C1 segment of cervical spinal cord (tissue), 14 donors: ENCODE measurements around the gene GARRE1.
A peak's percentile ranks its signal among the peaks of the same experiment; 100 is the strongest.
"Not testable (repeated sequence)": the region's sequence is repeated elsewhere in the genome, so short reads cannot be mapped to it uniquely, and the experiment has no call there.

Experiments used
- DNase-seq, 14 donors: peaks; one replicate each; lab custom pipeline; 2025; lab: John Stamatoyannopoulos, UW

GARRE1 gene

GRCh38 chr19:34230820-34231219 lies 23.5 kb upstream of the GARRE1 start:
- DNase-seq = peak in 4 of 14 donors; percentile 7 to 37 (median 22)

DNA sequence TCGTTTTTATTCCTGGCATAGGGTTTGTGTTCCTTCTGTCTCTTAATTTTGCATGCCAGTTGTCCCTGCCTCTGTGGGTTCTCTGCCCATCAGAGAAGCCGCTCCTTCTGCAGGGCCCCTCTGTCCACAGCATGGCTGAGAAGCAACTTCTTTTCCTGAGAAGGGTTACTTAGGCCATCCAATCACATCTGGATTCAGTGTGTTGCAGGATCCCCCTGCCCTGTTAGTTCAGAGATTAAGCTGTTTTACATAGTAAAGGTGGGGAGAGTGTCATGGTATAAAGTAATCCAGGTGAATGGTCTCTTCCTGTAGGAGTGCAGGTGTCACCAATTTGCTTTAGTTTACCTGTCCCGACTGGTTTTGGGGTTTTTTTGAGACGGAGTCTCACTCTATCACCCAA lies 22.9 kb upstream of the GARRE1 start:
- DNase-seq = no peak

DNA sequence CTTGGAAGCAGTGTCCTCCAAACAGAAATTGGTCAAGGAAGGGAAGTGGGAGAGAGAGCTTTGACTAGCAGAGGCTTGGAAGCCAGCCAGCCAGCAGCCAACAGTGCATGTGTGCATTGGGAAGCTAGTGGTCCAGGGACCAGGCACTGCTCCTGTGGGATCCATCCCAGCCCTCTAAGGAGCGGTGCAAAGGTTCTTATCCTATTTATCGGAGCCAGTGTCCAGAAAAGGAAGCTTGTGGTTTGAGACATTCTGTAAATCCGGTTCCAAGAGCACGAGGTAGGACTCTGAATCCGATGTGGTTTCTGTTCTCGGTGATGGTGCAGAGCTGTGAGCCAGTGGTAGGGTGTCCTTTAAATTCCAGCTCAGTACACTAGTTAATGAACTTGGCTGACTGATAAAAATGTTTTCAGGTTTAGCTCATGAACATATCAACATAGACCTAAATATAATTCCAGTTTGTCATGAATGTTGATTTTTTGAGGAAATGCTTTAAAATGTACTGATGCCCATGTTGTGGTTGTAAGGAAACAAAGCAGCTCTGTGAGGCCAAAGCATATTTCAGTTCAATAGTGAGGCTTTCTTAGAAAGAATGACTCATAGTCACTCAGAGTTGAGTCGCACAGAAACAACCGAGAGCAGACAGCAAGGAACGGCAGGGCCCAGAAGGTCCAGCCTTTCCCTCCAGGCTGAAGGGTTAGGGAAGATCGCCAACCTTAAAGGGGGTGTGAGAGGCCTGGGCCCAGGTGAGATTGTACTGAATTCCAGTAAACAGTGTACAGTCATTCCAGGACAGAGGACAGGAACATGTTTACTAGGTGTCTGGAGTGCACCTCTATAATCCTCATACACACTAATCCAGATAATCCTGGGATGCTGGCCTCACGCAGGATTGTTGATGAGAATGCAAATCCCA lies 21.5 kb upstream of the GARRE1 start:
- peak in 9 of 14 donors; percentile 9 to 67 (median 31) for DNase-seq

DNA sequence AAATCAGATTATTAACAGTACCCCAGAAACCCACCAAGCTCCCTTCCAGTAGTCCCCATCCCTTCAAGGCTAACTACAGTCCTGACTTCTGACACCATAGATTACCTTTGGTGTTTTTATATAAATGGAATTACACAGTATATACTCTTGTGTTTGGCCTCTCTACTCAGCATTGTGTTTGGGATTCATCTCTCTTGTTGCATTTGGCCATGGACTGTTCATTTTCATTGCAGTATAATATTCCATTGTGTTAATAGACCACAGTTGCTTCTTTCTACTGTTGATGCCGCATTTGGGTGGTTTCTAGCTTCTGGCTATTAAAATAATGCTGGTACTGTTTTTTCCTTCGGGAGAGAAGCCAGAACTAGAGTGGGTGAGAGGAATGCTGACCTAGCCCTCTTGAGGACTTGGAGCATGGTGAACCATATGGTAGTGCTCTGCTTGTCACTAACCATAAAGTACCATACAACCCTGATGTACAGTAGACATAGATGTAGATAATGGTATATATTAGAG lies 18.9 kb upstream of the GARRE1 start:
- no peak for DNase-seq

DNA sequence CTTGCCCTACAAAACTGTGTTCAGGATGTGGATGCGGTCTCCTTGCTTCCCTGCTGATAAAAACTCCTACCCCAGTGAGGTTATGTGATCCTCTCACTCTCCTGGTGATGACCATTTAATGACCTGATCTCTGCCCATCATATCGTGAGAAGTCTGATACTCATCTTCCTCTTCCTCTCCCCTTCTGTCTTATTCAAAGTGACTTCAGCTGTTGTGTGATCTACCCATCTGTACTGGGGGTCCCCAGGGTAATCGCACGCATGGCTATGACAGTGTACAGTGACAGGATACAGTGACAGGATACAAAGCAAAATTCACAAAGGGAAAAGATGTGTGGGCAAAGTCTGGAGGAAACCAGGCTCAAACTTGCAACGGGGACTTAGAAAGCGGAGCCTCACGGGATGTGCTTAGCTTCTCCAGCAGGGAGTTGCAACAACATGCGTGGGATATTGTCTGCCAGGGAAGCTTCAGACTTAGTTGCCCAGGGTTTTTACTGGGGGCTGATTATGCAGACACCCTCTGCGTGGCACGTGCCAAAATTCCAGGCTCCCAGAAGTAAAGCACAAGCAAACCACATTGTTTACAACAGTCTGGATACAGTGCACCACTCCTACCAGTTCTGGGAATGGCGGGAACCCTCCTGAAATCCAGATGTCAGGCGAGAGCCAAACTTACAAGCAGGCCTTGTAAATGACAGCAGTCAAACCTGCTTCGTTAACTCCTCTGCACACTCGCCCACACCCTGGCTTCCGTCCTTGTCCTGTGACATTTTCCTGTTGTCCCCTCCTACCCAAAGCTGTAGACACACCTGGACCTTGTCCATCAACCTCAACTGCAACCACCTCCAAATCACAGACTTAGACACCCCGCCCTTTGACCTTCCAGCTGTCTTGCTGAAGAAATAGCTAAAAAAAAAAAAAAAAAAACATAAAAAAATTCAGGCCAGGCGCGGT lies 18.0 kb upstream of the GARRE1 start:
- DNase-seq = no peak

- DNase-seq = no peak
Observed at GRCh38 chr19:34237283-34237682, 17.1 kb upstream of the GARRE1 start.

DNA sequence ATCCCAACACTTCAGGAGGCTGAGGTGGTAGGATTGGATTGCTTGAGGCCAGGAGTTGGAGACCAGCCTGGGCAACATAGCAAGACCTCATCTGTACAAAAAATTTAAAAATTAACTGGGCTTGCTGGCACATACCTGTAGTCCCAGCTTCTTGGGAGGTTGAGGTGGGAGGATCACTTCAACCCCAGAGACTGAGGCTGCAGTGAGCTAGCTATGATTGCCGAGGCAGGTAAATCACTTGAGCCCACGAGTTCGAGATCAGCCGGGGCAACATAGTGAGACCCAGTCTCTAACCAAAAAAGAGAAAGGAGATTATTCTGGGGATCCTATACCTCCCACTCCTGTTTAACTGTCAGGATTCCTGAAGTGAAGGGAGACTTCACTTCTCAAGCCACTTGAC lies 16.4 kb upstream of the GARRE1 start:
- no peak for DNase-seq

- DNase-seq = no peak
Observed at GRCh38 chr19:34241513-34242337, 12.6 kb upstream of the GARRE1 start.

GRCh38 chr19:34243138-34243875 lies 11.0 kb upstream of the GARRE1 start:
- not testable (repeated sequence) for DNase-seq

DNA sequence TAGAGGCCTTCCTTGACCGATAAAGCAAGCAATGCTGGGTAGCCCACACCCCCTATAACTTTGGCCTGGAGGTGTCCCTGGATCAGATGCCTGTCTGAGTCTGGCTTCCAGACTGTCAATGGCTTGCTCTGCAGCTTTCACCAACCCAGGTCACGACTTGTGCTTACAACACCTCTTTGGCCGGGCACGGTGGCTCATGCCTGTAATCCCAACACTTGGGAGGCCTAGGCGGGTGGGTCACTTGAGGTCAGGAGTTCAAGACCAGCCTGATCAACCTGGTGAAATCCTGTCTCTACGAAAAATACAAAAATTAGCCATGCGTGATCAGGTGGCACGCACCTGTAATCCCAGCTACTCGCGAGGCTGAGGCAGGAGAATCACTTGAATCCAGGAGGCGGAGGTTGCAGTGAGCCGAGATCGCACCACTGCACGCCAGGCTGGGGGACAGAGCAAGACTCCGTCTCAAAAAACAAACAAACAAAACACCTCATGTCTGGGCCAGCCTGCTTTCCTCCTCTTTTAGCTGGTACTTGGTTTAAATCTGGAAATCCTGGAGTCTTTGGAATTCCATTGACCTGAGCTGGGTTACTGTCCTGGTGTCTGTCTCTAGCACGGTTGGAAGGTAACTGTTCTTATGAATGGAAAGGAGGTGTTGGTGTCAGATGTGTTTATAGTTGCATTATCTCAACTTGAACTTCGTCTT lies 10.3 kb upstream of the GARRE1 start:
- no peak for DNase-seq

- no peak for DNase-seq
Observed at GRCh38 chr19:34244611-34245299, 9.6 kb upstream of the GARRE1 start.

DNA sequence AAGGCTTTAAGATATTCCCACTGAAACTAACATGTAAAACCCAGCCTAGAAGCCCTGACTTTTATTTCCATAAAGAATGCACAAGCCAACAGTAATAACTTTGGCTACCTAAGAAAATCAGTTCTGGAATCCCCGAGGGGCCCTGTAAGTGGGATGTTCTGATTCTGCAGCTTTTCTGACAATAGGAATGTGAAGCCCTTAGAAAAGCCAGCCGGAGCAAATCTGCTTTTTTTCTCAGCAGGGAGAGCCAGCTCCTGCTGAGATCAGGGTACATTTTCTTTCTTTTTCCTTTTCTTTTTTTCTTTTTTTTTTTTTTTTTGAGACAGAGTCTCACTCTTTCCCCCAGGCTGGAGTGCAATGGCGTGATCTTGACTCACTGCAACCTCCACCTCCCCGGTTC lies 8.0 kb upstream of the GARRE1 start:
- no peak for DNase-seq

DNA sequence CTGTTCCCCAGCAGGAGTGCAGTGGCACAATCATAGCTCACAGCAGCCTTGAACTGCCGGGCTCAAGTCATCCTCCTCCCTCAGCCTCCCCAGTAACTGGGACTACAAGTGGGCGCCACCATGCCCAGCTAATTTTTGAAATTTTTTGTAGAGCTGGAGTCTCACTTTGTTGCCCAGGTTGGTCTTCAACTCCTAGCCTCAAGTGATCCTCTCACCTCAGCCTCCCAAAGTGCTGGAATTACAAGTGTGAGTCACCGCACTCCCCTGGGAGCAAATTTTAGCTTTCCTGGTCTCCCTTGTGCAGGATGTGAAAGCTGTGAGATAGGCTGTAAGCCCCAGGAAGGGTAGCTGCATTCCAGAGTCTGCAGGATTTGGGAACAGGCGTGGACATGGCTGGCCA lies 5.4 kb upstream of the GARRE1 start:
- DNase-seq = no peak

DNA sequence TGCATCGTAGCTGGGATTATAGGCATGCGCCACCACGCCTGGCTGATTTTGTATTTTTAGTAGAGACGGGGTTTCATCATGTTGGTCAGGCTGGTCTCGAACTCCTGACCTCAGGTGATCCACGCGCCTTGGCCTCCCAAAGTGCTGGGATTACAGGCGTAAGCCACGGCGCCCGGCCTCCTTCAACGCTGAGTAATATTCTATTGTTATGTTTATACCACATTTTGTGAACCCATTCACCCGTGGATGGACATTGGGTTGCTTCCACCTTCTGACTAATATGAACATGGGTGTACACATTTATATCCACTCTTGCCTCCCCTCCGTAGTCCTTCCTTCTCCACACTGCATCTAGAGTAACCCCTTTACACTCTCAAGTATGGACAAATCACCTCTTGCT lies 1.2 kb upstream of the GARRE1 start:
- not testable (repeated sequence) for DNase-seq

GRCh38 chr19:34253681-34254045 lies 691 bp upstream of the GARRE1 start:
- DNase-seq = not testable (repeated sequence)

GRCh38 chr19:34254698-34255432 lies 511 bp downstream of the GARRE1 start:
- peak in 7 of 14 donors; percentile 37 to 86 (median 61) for DNase-seq

DNA sequence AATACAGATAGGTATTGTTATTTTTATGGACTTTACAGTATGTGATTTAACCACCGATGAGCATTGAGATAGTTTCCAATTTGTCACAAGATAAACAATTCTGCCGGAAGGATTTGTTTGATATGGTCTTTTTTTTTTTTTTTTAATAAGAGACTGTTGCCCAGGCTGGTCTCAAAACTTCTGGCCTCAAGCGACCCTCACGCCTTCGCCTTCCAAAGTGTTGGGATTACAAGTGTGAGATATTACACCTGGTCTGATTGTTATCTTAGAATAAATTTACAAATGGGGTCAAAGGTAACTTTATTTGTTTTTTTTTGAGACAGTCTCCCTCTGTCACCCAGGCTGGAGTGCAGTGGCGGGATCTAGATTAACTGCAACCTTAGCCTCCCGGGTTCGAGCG lies 1.2 kb downstream of the GARRE1 start:
- no peak for DNase-seq

DNA sequence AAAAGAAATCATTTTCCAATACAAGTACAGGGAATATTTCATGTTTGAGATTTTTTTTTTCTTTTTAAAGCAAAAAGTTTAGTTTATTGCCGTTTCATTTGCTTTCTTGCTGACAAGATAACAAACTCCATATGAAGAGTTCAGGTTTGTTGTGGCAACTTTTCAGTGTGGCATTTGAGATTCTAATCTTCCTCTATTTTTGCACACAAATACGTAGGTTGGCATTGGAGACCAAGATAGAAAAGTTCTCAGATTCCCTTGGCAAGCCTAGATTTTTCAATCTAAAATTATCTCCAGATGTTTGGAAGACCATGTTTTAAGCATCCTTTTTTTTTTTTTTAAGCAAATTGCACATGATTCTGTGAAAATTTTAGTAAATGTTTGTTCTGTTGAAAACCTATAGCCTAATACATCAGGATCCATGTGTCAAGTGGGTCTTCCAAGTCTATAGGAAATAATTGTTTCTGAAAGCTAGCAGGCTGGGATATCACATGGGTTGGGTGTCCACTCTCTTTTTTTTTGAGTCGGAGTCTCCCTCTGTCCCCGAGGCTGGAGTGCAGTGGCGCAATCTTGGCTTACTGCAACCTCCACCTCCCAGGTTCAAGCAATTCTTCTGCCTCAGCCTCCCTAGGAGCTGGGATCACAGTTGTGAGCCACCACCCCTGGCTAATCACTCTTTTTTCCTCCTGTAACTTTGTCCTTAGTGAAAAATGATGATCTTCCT lies 2.6 kb downstream of the GARRE1 start:
- no peak for DNase-seq
